Transverse colon (tissue), 4 donors: ENCODE results near the gene BTF3.
"Not testable (repeated sequence)": the region's sequence is repeated elsewhere in the genome, so short reads cannot be mapped to it uniquely, and the experiment has no call there.

Experiments
- CTCF ChIP-seq, 5 experiments: fragments of 200-600 bp in 3 of 5; fragments of 450-650 bp in 2 of 5; sonication (generic) in 3 of 5; IDR thresholded peaks; 1 replicate in 2 of 5; 2 replicates in 3 of 5; pipeline ENCODE4 v1.5.1; 2016 to 2017; ENCODE audit warnings: antibody characterized with exemption in 5 of 5, inconsistent platforms in 3 of 5, mild to moderate bottlenecking in 2 of 5, moderate library complexity in 1 of 5
- EP300 ChIP-seq: sonication (generic); formaldehyde crosslinking; IDR thresholded peaks from one replicate; pipeline ENCODE4 v1.6.1; 2017; ENCODE audit warnings: antibody characterized with exemption, low read depth
- POLR2A ChIP-seq: fragments of 450-650 bp; IDR thresholded peaks from one replicate; pipeline ENCODE4 v1.6.1; 2016; ENCODE audit warnings: antibody characterized with exemption, mild to moderate bottlenecking, moderate library complexity
- POLR2AphosphoS5 ChIP-seq, 3 donors: sonication (generic); formaldehyde crosslinking; IDR thresholded peaks; one replicate each; pipeline ENCODE4 v1.6.1; 2016; ENCODE audit warnings: antibody characterized with exemption in 3 of 3

DNA sequence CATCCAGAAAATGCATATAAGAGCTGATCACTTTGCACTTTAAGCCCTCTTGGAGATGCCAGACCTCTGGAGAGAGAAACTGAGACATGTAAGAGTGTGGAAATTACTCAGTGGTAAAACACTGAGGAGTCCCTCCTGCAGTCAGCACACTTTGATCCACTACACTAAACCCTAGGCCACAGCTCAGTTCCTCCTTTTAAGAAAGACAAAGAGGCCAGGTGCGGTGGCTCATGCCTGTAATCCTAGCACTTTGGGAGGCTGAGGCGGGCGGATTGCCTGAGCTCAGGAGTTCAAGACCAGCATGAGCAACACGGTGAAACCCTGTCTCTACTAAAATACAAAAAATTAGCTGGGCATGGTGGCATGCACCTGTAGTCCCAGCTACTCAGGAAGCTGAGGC lies 11.0 kb upstream of the BTF3 start:
- TF ChIP-seq POLR2A; EP300; POLR2AphosphoS5 (IDR thresholded peaks at IDR 0.05); CTCF (IDR thresholded peaks at IDR 0.05): not testable (repeated sequence)
